Measurements from ENCODE around the gene PRDM12. TPM values are rescaled to one million over a fixed set of nuclear protein-coding genes. Genes with fewer than 3 reads are reported as not detected.
"Not testable (repeated sequence)": the region's sequence is repeated elsewhere in the genome, so short reads cannot be mapped to it uniquely, and the experiment has no call there.

Gene PRDM12
- total RNA-seq, 1 donor from 2014 or later = 0.21 TPM

DNA sequence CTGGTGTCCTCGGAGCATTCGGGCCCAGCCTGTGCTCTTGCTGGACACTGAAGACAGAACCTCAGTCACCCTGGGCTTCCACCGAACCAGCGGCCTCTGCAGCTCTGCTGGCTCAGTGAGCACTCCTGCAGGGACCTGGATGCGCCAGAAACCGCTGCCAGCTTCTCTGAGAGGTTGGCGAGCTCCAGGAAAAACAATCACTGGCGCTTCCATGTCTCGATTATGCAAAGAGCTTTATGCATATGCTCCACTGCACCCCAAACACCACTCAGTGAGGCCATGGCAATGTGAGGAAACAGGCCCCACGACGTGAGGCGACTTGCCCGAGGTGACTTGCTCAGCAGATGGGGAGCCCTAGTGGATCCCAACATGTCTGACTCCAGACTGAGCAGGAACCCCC is 11.0 kb downstream of the PRDM12 start:
- no peaks in the 10 kb centered on the region for H3K9me3 Mint-ChIP-seq
- DNase-seq (ENCODE audit: low spot score) = no peak
- H3K27ac Mint-ChIP-seq = no peak overlapping the region
- H3K27me3 Mint-ChIP-seq (ENCODE audit: low read depth) = peaks cover 14% of the 10 kb centered on the region
- H3K4me1 Mint-ChIP-seq (ENCODE audit: low read depth) = no peaks in the 10 kb centered on the region
- H3K4me3 Mint-ChIP-seq (ENCODE audit: low read depth) = no peak overlapping the region
- intact Hi-C loops (cut with micrococcal nuclease) = no loop called here
- H3K36me3 Mint-ChIP-seq (ENCODE audit: low read depth) = no peaks in the 10 kb centered on the region

DNA sequence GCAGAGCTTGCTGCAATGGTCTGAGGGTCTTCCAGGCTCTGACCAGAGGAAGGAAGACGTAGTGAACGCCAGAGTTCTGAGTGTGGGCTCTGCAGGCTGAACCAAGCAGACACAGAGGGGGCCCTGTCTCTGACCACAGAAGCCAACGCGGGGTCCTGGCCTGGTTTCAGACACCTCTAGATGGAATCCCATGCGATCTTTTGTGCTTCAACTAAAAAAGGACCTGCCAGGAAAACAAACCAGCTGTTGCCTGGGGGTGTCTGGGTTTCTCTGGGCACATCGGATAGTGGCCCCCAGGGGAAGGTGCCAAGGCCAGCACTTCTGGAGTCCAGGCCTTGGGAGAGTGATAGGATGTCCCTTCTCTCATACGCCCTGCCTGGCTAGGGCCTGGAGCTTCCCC is 12.9 kb downstream of the PRDM12 start:
- Mint-ChIP-seq H3K4me1 (ENCODE audit: low read depth) (peaks cover under 1% of the 10 kb centered on the region), H3K9me3 (no peaks in the 10 kb centered on the region), H3K4me3 (ENCODE audit: low read depth) (no peak overlapping the region), H3K27me3 (ENCODE audit: low read depth) (peaks cover 9% of the 10 kb centered on the region), H3K27ac (no peak overlapping the region), H3K36me3 (ENCODE audit: low read depth) (no peaks in the 10 kb centered on the region)
- no peak for DNase-seq (ENCODE audit: low spot score)
- intact Hi-C loops (cut with micrococcal nuclease) = no loop called here

DNA sequence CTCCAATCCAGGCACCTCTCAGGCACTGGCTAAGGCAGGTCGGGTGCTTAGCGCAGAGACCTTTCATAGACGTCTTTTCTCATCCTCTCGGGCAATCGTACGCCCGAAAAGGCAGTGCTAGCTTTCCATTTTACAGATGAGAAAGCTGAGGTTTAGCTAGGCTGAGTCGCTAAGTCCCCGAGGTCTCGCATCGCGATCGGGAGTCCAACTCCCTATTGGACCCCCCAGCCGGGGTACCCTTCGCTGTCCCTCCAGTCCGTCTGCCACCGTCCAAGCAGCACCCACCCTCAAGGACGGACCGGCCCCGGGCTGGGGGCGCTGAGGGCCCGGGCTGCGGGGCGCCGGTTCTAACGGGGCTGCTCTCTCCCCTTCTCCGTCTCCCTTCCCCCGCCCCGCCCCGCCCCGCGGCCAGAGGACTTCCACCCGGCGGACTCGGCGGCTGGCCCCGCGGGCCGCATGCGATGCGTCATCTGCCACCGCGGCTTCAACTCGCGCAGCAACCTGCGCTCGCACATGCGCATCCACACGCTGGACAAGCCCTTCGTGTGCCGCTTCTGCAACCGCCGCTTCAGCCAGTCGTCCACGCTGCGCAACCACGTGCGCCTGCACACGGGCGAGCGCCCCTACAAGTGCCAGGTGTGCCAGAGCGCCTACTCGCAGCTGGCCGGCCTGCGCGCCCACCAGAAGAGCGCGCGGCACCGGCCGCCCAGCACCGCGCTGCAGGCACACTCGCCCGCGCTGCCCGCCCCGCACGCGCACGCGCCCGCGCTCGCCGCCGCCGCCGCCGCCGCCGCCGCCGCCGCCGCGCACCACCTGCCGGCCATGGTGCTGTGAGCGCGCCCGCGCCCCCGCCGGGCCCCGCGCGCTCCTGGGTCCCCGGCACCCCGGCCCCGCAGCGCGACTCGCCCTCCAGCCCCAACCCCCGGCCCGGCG is 16.7 kb downstream of the PRDM12 start:
- Mint-ChIP-seq H3K36me3 (ENCODE audit: low read depth) (no peaks in the 10 kb centered on the region), H3K9me3 (no peaks in the 10 kb centered on the region), H3K27ac (no peak overlapping the region), H3K4me3 (ENCODE audit: low read depth) (peak overlapping the region; percentile 47), H3K27me3 (ENCODE audit: low read depth) (peaks cover 11% of the 10 kb centered on the region), H3K4me1 (ENCODE audit: low read depth) (peaks cover 3% of the 10 kb centered on the region)
- peak; percentile 60 for DNase-seq (ENCODE audit: low spot score)
- intact Hi-C loops (cut with micrococcal nuclease) = loop anchor here (10.0 kb wide), 1 partner anchor 96 kb away; no protein-coding TSS in a partner anchor

DNA sequence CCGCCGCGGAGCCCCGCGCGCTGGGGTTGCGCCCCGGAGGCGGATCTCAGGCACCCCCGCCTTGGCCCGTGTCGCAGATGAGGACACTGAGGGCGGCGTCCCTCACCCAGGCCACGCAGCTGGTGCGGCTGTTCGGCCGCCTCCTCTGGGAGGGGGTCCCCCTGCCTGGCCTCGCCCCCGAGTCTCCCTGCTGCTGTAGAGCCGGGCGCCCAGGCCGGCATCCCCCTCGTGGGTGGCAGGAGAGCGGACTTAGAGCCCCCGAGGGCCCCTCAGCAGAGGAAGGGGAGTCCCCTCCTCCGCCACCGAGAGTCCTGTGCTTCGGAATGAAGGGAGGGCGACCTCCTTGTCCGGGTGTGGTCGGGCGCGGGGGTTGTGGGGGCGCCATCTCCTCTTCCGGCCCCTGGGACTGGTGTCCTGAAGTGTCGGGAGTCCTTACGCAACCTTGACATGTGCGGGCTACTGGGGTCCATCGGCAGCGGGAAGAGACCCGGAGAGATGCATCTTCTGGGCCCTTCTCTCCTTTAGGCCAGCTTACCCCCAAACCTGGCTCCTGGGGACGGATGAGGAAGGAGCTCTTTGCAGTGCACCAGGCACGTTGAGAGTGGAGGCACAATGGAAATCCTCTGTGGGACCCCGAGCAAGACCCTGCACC is 17.5 kb downstream of the PRDM12 start:
- Mint-ChIP-seq H3K4me1 (ENCODE audit: low read depth) (peaks cover 3% of the 10 kb centered on the region), H3K36me3 (ENCODE audit: low read depth) (no peaks in the 10 kb centered on the region), H3K4me3 (ENCODE audit: low read depth) (peak overlapping the region; percentile 86), H3K9me3 (no peaks in the 10 kb centered on the region), H3K27me3 (ENCODE audit: low read depth) (peaks cover 11% of the 10 kb centered on the region), H3K27ac (no peak overlapping the region)
- DNase-seq (ENCODE audit: low spot score) = peak; percentile 21
- intact Hi-C loops (cut with micrococcal nuclease) = loop anchor here (1.0 to 10.0 kb wide), 2 partner anchors 97 to 221 kb away; no protein-coding TSS in a partner anchor

DNA sequence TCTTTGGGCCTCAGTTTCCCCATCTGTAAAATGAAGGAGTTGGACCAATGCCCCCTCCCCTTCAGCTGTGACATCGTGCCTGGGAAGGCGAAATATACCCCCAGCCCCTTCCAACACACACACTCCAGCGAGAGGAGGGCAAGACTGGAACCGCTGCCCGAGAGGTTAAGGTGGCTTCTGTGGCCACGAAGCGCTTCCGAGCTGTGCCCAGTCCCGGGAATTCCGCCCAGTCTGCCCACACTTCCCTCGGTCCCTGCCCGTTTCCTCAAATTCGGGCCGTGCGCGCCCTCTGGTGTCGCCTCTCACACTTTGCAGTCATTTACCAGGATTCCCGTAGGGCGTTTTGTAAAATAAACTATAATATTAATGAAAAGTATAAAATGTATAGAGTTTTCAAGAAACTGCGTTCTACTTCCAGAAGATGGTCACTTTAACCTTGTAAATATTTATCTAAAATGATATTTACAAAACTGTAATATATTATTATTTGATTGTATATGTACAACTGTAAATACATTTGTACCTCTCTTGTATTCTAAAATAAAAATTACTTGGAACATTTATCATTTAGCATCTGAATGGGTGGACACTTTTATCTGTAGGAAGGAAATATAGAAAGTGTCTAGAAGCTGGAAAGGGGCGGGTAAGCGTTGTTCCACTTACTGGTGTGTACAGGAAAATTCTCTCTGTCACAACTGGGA is 18.2 kb downstream of the PRDM12 start:
- peak overlapping the region; percentile 77 for H3K27ac Mint-ChIP-seq
- H3K36me3 Mint-ChIP-seq (ENCODE audit: low read depth) = no peaks in the 10 kb centered on the region
- peak; percentile 34 for DNase-seq (ENCODE audit: low spot score)
- H3K4me3 Mint-ChIP-seq (ENCODE audit: low read depth) = peak overlapping the region; percentile 86
- peaks cover 13% of the 10 kb centered on the region for H3K27me3 Mint-ChIP-seq (ENCODE audit: low read depth)
- no peaks in the 10 kb centered on the region for H3K9me3 Mint-ChIP-seq
- intact Hi-C loops (cut with micrococcal nuclease) = loop anchor here (1.0 to 10.0 kb wide), 2 partner anchors 98 to 221 kb away; no protein-coding TSS in a partner anchor
- H3K4me1 Mint-ChIP-seq (ENCODE audit: low read depth) = peaks cover 5% of the 10 kb centered on the region

DNA sequence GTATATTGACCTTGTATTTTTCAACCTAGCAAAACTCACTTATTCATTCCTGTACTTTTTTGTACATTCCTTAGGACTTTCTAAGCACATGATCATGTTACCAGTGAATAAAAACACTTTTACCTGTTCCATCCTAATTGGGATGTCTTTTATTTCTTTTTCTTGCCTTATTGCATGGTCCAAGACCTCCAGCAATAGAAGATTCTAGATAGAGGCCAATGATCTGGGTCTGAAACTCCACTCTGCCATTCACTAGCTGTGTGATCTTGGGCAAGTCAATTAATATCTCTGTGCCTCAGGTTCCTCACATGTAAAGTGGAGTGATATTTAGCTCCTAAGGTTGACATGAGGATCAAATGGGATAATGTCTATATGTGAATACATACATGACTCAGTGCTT is 20.7 kb downstream of the PRDM12 start:
- peaks cover 15% of the 10 kb centered on the region for H3K4me1 Mint-ChIP-seq (ENCODE audit: low read depth)
- no peak for DNase-seq (ENCODE audit: low spot score)
- H3K27ac Mint-ChIP-seq = no peak overlapping the region
- no peaks in the 10 kb centered on the region for H3K36me3 Mint-ChIP-seq (ENCODE audit: low read depth)
- H3K9me3 Mint-ChIP-seq = no peaks in the 10 kb centered on the region
- no peak overlapping the region for H3K4me3 Mint-ChIP-seq (ENCODE audit: low read depth)
- H3K27me3 Mint-ChIP-seq (ENCODE audit: low read depth) = peaks cover 13% of the 10 kb centered on the region
- intact Hi-C loops (cut with micrococcal nuclease) = loop anchor here (10.0 kb wide), 1 partner anchor 100 kb away; no protein-coding TSS in a partner anchor

DNA sequence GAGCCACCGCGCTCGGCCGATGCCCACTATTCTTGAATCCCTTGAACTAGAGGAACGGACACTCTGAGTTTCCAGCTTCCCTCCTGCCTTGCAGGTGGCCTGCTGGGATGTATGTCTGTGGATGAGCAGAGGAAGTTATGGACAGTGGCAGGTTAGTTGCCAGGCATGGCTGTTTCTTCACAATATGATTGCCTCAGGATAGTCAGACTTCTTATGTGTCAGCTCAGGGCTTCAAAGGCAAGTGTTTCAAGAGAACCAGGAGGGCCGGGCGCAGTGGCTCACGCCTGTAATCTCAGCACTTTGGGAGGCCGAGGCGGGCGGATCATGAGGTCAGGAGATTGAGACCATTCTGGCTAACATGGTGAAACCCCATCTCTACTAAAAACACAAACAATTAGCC is 21.6 kb downstream of the PRDM12 start:
- H3K27ac Mint-ChIP-seq; H3K9me3 Mint-ChIP-seq; DNase-seq (ENCODE audit: low spot score); H3K4me3 Mint-ChIP-seq (ENCODE audit: low read depth); H3K36me3 Mint-ChIP-seq (ENCODE audit: low read depth); H3K27me3 Mint-ChIP-seq (ENCODE audit: low read depth): not testable (repeated sequence)
- intact Hi-C loops (cut with micrococcal nuclease) = loop anchor here (10.0 kb wide), 1 partner anchor 101 kb away; no protein-coding TSS in a partner anchor
- H3K4me1 Mint-ChIP-seq (ENCODE audit: low read depth) = peaks cover 19% of the 10 kb centered on the region

DNA sequence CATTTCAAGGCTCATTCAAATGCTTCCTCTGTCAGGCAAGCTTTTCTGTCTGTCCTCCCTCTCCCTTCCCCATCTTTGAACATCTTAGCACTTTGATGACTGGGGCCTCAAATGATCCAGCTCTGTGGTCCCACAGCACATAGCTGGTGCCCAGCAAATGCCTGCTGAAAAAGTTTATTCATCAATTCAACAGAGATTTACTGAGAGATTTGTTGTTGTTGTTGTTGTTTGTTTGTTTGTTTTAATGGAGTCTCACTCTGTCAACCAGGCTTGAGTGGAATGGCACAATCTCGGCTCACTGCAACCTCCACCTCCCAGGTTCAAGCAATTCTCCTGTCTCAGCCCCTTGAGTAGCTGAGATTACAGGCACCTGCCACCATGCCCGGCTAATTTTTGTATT is 23.2 kb downstream of the PRDM12 start:
- H3K27ac Mint-ChIP-seq = no peak overlapping the region
- H3K4me1 Mint-ChIP-seq (ENCODE audit: low read depth) = peaks cover 18% of the 10 kb centered on the region
- peaks cover 7% of the 10 kb centered on the region for H3K27me3 Mint-ChIP-seq (ENCODE audit: low read depth)
- intact Hi-C loops (cut with micrococcal nuclease) = loop anchor here (10.0 kb wide), 1 partner anchor 103 kb away; no protein-coding TSS in a partner anchor
- no peak for DNase-seq (ENCODE audit: low spot score)
- no peak overlapping the region for H3K4me3 Mint-ChIP-seq (ENCODE audit: low read depth)
- H3K9me3 Mint-ChIP-seq = no peaks in the 10 kb centered on the region
- no peaks in the 10 kb centered on the region for H3K36me3 Mint-ChIP-seq (ENCODE audit: low read depth)

DNA sequence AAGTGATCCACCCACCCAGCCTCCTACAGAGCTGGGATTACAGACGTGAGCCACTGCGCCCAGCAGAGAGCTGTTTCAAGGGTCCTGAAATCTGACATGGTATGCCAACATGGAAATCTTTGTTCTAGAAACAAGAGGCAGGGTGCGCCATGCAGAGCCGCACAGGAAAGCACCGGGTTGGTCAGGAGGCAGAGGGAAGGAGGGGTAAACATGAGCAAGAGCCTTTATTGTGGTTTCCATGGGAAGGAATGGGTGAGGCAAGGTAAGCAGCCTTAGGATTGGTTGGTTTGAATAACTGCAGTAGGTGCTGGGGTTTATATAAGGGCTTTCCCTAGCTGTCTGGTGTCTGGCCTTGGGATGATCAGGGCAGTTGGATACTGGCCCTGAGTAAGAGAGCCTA is 23.7 kb downstream of the PRDM12 start:
- H3K27ac Mint-ChIP-seq = no peak overlapping the region
- no peak overlapping the region for H3K4me3 Mint-ChIP-seq (ENCODE audit: low read depth)
- no peaks in the 10 kb centered on the region for H3K36me3 Mint-ChIP-seq (ENCODE audit: low read depth)
- peaks cover 7% of the 10 kb centered on the region for H3K27me3 Mint-ChIP-seq (ENCODE audit: low read depth)
- H3K4me1 Mint-ChIP-seq (ENCODE audit: low read depth) = peaks cover 22% of the 10 kb centered on the region
- no peak for DNase-seq (ENCODE audit: low spot score)
- H3K9me3 Mint-ChIP-seq = no peaks in the 10 kb centered on the region
- intact Hi-C loops (cut with micrococcal nuclease) = loop anchor here (10.0 kb wide), 1 partner anchor 103 kb away; no protein-coding TSS in a partner anchor

DNA sequence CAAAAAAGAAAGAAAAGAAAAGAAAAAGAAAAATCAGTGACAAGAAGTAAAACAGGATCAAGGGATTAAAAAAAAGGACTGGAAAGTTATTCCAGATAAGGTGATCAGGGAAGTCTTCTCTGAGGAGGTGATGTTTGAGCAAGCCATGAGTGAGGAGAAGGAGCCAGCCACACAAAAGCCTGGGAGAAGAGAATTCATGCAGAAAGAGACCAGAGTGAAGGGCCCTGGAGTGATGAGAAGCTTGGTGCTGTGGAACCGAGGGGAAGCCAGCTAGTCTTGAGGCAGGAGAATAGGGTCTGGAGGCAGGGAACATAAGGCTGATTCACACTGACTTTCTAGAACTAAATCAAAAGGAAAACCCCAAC is 25.2 kb downstream of the PRDM12 start:
- intact Hi-C loops (cut with micrococcal nuclease) = loop anchor here (10.0 kb wide), 1 partner anchor 105 kb away; no protein-coding TSS in a partner anchor

DNA sequence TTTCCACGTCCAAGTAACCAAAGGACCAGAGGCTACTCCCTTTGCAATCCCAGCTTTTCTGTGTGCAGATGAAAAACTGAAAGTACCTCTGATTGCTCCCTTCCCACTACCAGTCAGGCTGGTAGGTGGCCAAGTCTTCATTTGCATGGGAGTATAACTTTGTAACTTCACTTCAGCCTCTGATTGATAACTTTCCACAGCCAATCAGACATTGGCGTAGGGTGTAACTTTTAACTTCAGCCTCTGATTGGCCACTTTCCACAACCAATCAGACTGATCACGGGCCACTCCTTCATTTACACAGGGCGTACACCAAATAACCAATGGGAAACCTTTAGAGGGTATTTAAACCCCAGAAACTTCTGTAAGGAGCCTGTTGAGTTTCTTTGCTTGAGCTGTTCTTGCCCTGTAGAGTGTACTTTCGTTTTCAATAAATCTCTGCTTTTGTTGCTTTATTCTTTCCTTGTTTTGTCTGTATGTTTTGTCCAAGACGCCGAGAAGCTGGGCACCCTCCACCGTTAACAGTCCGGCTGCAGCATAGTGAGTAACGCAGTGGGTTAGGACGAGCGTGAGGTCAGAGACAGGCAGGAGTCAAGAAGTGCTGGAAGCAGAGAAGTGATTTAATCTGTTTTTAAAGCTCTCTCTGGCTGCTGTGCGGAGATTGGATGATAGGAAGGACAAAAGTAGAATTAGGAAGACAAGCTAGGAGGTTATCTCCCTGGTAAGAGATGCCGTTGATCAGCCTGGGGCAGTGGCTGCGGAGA is 25.7 kb downstream of the PRDM12 start:
- intact Hi-C loops (cut with micrococcal nuclease) = loop anchor here (10.0 kb wide), 1 partner anchor 105 kb away; no protein-coding TSS in a partner anchor
- H3K27ac Mint-ChIP-seq = no peak overlapping the region

More for the DNA sequence above, 25.2 kb downstream of the PRDM12 start:
- Mint-ChIP-seq H3K27ac (no peak overlapping the region), H3K4me3 (ENCODE audit: low read depth) (no peak overlapping the region), H3K36me3 (ENCODE audit: low read depth) (peaks cover 4% of the 10 kb centered on the region), H3K4me1 (ENCODE audit: low read depth) (peaks cover 26% of the 10 kb centered on the region), H3K27me3 (ENCODE audit: low read depth) (peaks cover 7% of the 10 kb centered on the region), H3K9me3 (no peaks in the 10 kb centered on the region)
- DNase-seq (ENCODE audit: low spot score) = no peak

DNA sequence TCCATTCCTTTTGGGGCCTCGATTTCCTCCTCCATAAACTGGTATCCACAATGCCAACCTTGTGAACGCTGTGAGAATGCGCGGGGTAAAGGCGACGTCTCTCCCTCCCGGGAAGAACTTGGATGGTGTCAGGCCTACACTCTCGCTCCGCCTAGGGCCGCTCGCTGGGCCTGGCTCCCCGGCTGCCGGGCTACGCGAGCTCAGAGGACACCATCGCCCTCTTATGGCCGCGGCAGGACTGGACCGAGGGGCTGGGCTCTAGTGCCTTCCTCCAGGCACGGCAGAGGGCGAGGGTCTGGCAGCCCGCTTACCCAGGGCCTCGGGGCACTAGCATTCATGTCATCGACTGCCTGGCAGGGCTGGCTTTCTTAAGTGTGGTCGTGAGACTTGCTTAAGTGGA is 27.9 kb downstream of the PRDM12 start:
- Mint-ChIP-seq H3K4me1 (ENCODE audit: low read depth) (peaks cover 46% of the 10 kb centered on the region), H3K27me3 (ENCODE audit: low read depth) (peaks cover 7% of the 10 kb centered on the region), H3K27ac (peak overlapping the region; percentile 12), H3K4me3 (ENCODE audit: low read depth) (peak overlapping the region; percentile 96), H3K9me3 (no peaks in the 10 kb centered on the region), H3K36me3 (ENCODE audit: low read depth) (peaks cover 30% of the 10 kb centered on the region)
- intact Hi-C loops (cut with micrococcal nuclease) = no loop called here
- no peak for DNase-seq (ENCODE audit: low spot score)

More for the DNA sequence above, 25.7 kb downstream of the PRDM12 start:
- peaks cover 30% of the 10 kb centered on the region for H3K4me1 Mint-ChIP-seq (ENCODE audit: low read depth)
- H3K4me3 Mint-ChIP-seq (ENCODE audit: low read depth) = no peak overlapping the region
- peaks cover 8% of the 10 kb centered on the region for H3K36me3 Mint-ChIP-seq (ENCODE audit: low read depth)
- DNase-seq (ENCODE audit: low spot score) = no peak
- H3K9me3 Mint-ChIP-seq = no peaks in the 10 kb centered on the region
- peaks cover 7% of the 10 kb centered on the region for H3K27me3 Mint-ChIP-seq (ENCODE audit: low read depth)
